CD8-positive, alpha-beta memory T cell (primary cell): ENCODE data around the gene ARFRP1. TPM values are rescaled to one million over a fixed set of nuclear protein-coding genes. Genes with fewer than 3 reads are reported as not detected.

Experiments used
- CTCF ChIA-PET: fragments of 350-600 bp; sonication (Branson Sonifier 250); formaldehyde crosslinking; loops from one replicate; lab custom pipeline; 2021; ENCODE audit warnings: antibody characterized with exemption; lab: Charles Lee
- POLR2A ChIA-PET: fragments of 350-600 bp; sonication (Branson Sonifier 250); formaldehyde crosslinking; loops from one replicate; lab custom pipeline; 2021; ENCODE audit warnings: antibody characterized with exemption; lab: Charles Lee
- DNase-seq, 5 donors: peaks; one replicate each; pipeline versions ENCODE4 v3.0.0 to v3.0.0-alpha.2; 2020 to 2022; ENCODE audit warnings: mixed read lengths in 1 of 5
- H3K27ac ChIP-seq: one replicate; pipeline ENCODE4 v1.7.0; 2013; ENCODE audit warnings: low read depth, mild to moderate bottlenecking, low read length, moderate library complexity
- H3K27me3 ChIP-seq: 2 replicates; pipeline ENCODE4 v1.7.0; 2013; ENCODE audit warnings: low read length, mild to moderate bottlenecking; ENCODE audit not compliant: insufficient read depth, poor library complexity, severe bottlenecking
- H3K36me3 ChIP-seq: 2 replicates; pipeline ENCODE4 v1.7.0; 2013; ENCODE audit warnings: mild to moderate bottlenecking, low read length, moderate library complexity; ENCODE audit not compliant: insufficient read depth
- H3K4me1 ChIP-seq: 2 replicates; pipeline ENCODE4 v1.7.0; 2013; ENCODE audit warnings: mild to moderate bottlenecking, low read length, moderate library complexity; ENCODE audit not compliant: insufficient read depth
- H3K4me3 ChIP-seq: 2 replicates; pipeline ENCODE4 v1.7.0; 2013; ENCODE audit warnings: mild to moderate bottlenecking, low read length
- H3K9me3 ChIP-seq: 2 replicates; pipeline ENCODE4 v1.7.0; 2013; ENCODE audit warnings: mild to moderate bottlenecking, low read length
- H3K27ac Mint-ChIP-seq, 8 donors: one replicate each; pipeline ENCODE4 v1.8.0; 2020 to 2021; ENCODE audit warnings: mixed read lengths in 8 of 8, mild to moderate bottlenecking in 6 of 8, inconsistent platforms in 3 of 8, moderate library complexity in 3 of 8
- H3K27me3 Mint-ChIP-seq, 2 donors: one replicate each; pipeline ENCODE4 v1.8.0; 2020 to 2021; ENCODE audit warnings: mixed read lengths in 2 of 2, mild to moderate bottlenecking in 1 of 2, moderate library complexity in 1 of 2
- H3K36me3 Mint-ChIP-seq, 3 donors: one replicate each; pipeline ENCODE4 v1.8.0; 2020 to 2021; ENCODE audit warnings: mixed read lengths in 3 of 3, inconsistent platforms in 1 of 3, mild to moderate bottlenecking in 1 of 3
- H3K4me1 Mint-ChIP-seq, 3 donors: one replicate each; pipeline ENCODE4 v1.8.0; 2020 to 2021; ENCODE audit warnings: mixed read lengths in 3 of 3, inconsistent platforms in 1 of 3, mild to moderate bottlenecking in 1 of 3
- H3K4me3 Mint-ChIP-seq, 7 donors: one replicate each; pipeline ENCODE4 v1.8.0; 2020 to 2021; ENCODE audit warnings: mixed read lengths in 7 of 7, mild to moderate bottlenecking in 6 of 7, moderate library complexity in 4 of 7, inconsistent platforms in 2 of 7
- H3K9me3 Mint-ChIP-seq, 5 donors: one replicate each; pipeline ENCODE4 v1.8.0; 2020 to 2022; ENCODE audit warnings: mixed read lengths in 5 of 5, mild to moderate bottlenecking in 3 of 5, moderate library complexity in 2 of 5, inconsistent platforms in 1 of 5
- polyA plus RNA-seq: library from polyadenylated mRNA; unstranded; fragments of 300-500 nt; fragmentation: Illumina TruSeq; gene quantifications from one replicate; pipeline ENCODE4 v1.2.3, GENCODE V29; 2021
- total RNA-seq, 2 experiments: library from RNA; stranded (reverse); gene quantifications; one replicate each; pipeline ENCODE4 v1.2.3, GENCODE V29; 2021

Gene ARFRP1
- total and polyA plus RNA-seq, 3 experiments from 2014 or later = 63.7 to 73.9 (median 72.8) TPM

DNA sequence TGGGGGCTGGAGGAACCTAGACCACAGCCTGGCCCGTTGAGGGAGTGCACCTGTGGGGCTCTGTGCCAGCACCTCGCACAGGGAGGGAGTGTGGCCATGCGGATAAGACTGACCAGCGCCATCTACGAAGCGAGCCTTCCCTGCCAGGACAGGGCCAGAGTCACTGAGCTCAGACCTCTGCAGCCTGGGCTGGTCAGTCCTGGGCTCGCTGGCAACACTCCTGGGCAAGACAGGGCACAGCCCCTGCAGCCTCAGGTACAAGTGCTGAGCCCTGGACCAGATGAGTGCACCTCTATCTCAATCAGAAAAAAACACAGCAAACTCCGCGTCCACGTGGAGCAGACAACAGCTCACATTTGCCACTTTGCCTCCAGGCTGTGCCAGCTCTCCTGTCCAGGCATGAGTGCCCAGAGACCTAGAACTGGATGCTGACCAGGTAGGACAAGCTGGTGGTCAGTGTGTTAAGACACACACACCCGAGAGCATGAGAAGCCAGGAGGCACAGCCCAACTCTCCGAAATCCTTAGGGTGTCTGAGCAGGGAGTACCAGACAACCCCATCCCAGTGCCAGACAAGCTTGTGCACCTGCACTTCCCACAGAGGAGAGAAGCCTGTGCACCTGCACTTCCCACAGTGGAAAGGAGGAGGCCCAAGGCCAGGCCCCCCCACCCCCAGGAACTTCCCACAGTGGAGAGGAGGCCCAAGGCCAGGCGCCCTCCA lies 4.9 kb downstream of the ARFRP1 start:
- POLR2A ChIA-PET = no interaction called here
- peaks cover 0 to 41% (median 7%) of the 10 kb centered on the region in 3 donors for H3K36me3 Mint-ChIP-seq
- no peak overlapping the region for H3K4me3 Mint-ChIP-seq
- no peaks in the 10 kb centered on the region for H3K27me3 Mint-ChIP-seq
- no peaks in the 10 kb centered on the region for H3K9me3 Mint-ChIP-seq
- DNase-seq = no peak
- peaks cover 11 to 39% (median 14%) of the 10 kb centered on the region in 3 donors for H3K4me1 Mint-ChIP-seq
- Histone ChIP-seq H3K27ac (no peak overlapping the region), H3K27me3 (no peaks in the 10 kb centered on the region), H3K9me3 (no peaks in the 10 kb centered on the region), H3K4me3 (no peak overlapping the region), H3K4me1 (peaks cover 20% of the 10 kb centered on the region), H3K36me3 (peaks cover 22% of the 10 kb centered on the region)
- H3K27ac Mint-ChIP-seq = peak overlapping the region in 2 of 8 donors; percentile 13 to 43
- CTCF ChIA-PET = interaction anchor here (0.9 to 1.7 kb wide), 3 partner anchors 83 to 165 kb away, joined by 3 to 4 read pairs (median 4); no protein-coding TSS in a partner anchor

- H3K4me3 Mint-ChIP-seq = no peak overlapping the region
- Histone ChIP-seq H3K4me1 (peaks cover 23% of the 10 kb centered on the region), H3K4me3 (no peak overlapping the region), H3K36me3 (peaks cover 22% of the 10 kb centered on the region), H3K9me3 (no peaks in the 10 kb centered on the region), H3K27me3 (no peaks in the 10 kb centered on the region), H3K27ac (no peak overlapping the region)
- DNase-seq = no peak
- H3K36me3 Mint-ChIP-seq = peaks cover 0 to 38% (median 7%) of the 10 kb centered on the region in 3 donors
- ChIA-PET POLR2A (no interaction called here), CTCF (interaction anchor here (0.6 to 1.7 kb wide), 3 partner anchors 60 to 164 kb away, joined by 3 to 4 read pairs (median 3); no protein-coding TSS in a partner anchor)
- peak overlapping the region in 2 of 8 donors; percentile 17 to 43 for H3K27ac Mint-ChIP-seq
- H3K4me1 Mint-ChIP-seq = peaks cover 11 to 45% (median 14%) of the 10 kb centered on the region in 3 donors
- no peaks in the 10 kb centered on the region for H3K9me3 Mint-ChIP-seq
- H3K27me3 Mint-ChIP-seq = no peaks in the 10 kb centered on the region
Observed at GRCh38 chr20:63702036-63702665, 5.6 kb downstream of the ARFRP1 start.

GRCh38 chr20:63701329-63702035 lies 6.3 kb downstream of the ARFRP1 start:
- Histone ChIP-seq H3K4me1 (peaks cover 23% of the 10 kb centered on the region), H3K27me3 (no peaks in the 10 kb centered on the region), H3K9me3 (no peaks in the 10 kb centered on the region), H3K4me3 (no peak overlapping the region), H3K36me3 (peaks cover 21% of the 10 kb centered on the region), H3K27ac (no peak overlapping the region)
- DNase-seq = no peak
- Mint-ChIP-seq H3K4me1 (peaks cover 5 to 45% (median 8%) of the 10 kb centered on the region in 3 donors), H3K36me3 (peaks cover 0 to 31% (median 3%) of the 10 kb centered on the region in 3 donors), H3K27me3 (no peaks in the 10 kb centered on the region), H3K4me3 (no peak overlapping the region), H3K27ac (no peak overlapping the region), H3K9me3 (no peaks in the 10 kb centered on the region)
- POLR2A ChIA-PET = no interaction called here
- CTCF ChIA-PET = interaction anchor here (0.6 to 1.7 kb wide), 2 partner anchors 60 to 164 kb away, joined by 3 to 4 read pairs; no protein-coding TSS in a partner anchor

DNA sequence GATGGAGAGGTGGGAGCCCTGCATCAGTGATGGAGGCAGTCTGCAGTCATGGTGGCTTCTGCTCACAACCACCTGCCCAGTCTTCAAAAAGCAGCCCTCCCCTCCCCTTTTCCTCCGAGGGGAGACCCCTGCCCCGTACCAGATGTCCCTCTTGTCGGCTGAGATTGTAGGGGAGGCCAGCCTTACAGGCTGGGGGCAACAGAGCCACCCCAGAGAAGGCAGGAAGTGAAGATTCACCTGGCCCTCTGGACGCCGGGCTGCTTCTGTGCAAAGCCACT lies 6.8 kb downstream of the ARFRP1 start:
- Mint-ChIP-seq H3K4me1 (peaks cover 3 to 48% (median 8%) of the 10 kb centered on the region in 3 donors), H3K9me3 (peaks cover 0 to 2% (median 0%) of the 10 kb centered on the region in 5 donors), H3K36me3 (peaks cover 0 to 28% (median 3%) of the 10 kb centered on the region in 3 donors), H3K4me3 (no peak overlapping the region), H3K27ac (no peak overlapping the region), H3K27me3 (no peaks in the 10 kb centered on the region)
- Histone ChIP-seq H3K36me3 (peaks cover 16% of the 10 kb centered on the region), H3K9me3 (no peaks in the 10 kb centered on the region), H3K4me1 (peaks cover 23% of the 10 kb centered on the region), H3K4me3 (no peak overlapping the region), H3K27ac (no peak overlapping the region), H3K27me3 (no peaks in the 10 kb centered on the region)
- ChIA-PET POLR2A (no interaction called here), CTCF (no interaction called here)
- no peak for DNase-seq

GRCh38 chr20:63700199-63701050 lies 7.4 kb downstream of the ARFRP1 start:
- no peak overlapping the region for H3K27ac ChIP-seq
- no peaks in the 10 kb centered on the region for H3K9me3 ChIP-seq
- peaks cover 10% of the 10 kb centered on the region for H3K36me3 ChIP-seq
- H3K4me3 ChIP-seq = no peak overlapping the region
- ChIA-PET CTCF (no interaction called here), POLR2A (interaction anchor here (1.5 kb wide), 1 partner anchor 19 kb away, joined by 3 read pairs; no protein-coding TSS in a partner anchor)
- Mint-ChIP-seq H3K27me3 (no peaks in the 10 kb centered on the region), H3K9me3 (peaks cover 0 to 2% (median 0%) of the 10 kb centered on the region in 5 donors), H3K27ac (peak overlapping the region in 1 of 8 donors; percentile 40), H3K4me3 (no peak overlapping the region), H3K4me1 (peaks cover 3 to 47% (median 8%) of the 10 kb centered on the region in 3 donors), H3K36me3 (peaks cover 0 to 23% (median 3%) of the 10 kb centered on the region in 3 donors)
- no peaks in the 10 kb centered on the region for H3K27me3 ChIP-seq
- peaks cover 22% of the 10 kb centered on the region for H3K4me1 ChIP-seq
- peak in 1 of 5 donors; percentile 42 for DNase-seq

DNA sequence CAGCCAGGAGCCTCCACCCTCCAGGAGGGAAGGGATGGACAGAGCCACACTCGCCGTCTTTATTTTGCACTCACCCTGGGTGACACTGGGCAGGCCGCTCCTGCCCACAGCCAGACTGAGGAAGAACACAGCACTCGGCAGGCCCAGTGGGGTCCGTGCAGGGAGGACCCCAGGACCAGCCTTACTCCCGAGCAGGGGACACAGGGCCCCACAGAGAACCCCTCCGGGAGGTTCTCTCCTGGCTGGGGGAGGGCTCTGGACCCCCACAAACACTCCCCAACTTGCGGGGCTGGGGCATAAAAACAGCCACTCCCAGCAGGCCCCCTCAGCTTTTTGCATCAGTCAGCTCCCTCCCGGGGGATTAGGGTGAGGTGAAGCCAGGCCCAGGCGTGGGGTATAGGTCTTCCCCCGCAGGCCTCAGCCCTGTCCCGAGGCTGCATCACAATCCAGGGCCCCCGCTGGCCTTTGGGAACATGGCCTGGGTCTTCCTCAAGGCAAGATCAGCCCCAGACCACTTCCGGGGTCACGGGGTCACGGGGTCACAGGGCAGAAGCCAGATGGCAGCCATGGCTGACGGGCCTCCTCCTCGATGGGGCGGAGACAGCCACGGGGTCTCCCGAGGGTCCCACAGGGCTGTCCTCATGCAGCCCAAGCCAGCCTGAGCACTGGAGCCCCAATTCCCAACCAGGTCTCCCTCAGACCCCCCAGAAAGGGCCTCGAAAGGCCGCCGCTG lies 8.1 kb downstream of the ARFRP1 start:
- Histone ChIP-seq H3K4me1 (peaks cover 22% of the 10 kb centered on the region), H3K27ac (no peak overlapping the region), H3K9me3 (no peaks in the 10 kb centered on the region), H3K27me3 (no peaks in the 10 kb centered on the region), H3K36me3 (peaks cover 2% of the 10 kb centered on the region), H3K4me3 (no peak overlapping the region)
- POLR2A ChIA-PET = interaction anchor here (1.5 kb wide), 1 partner anchor 18 kb away, joined by 3 read pairs; no protein-coding TSS in a partner anchor
- peak in 1 of 5 donors; percentile 43 for DNase-seq
- peaks cover 0 to 2% (median 0%) of the 10 kb centered on the region in 5 donors for H3K9me3 Mint-ChIP-seq
- peaks cover 0 to 43% (median 5%) of the 10 kb centered on the region in 3 donors for H3K4me1 Mint-ChIP-seq
- CTCF ChIA-PET = no interaction called here
- H3K27me3 Mint-ChIP-seq = no peaks in the 10 kb centered on the region
- peaks cover 0 to 15% (median 0%) of the 10 kb centered on the region in 3 donors for H3K36me3 Mint-ChIP-seq
- H3K27ac Mint-ChIP-seq = peak overlapping the region in 1 of 8 donors; percentile 71
- H3K4me3 Mint-ChIP-seq = no peak overlapping the region
